ENCODE measurements around the gene MIDN. TPM values are rescaled to one million over a fixed set of nuclear protein-coding genes. Genes with fewer than 3 reads are reported as not detected.

MIDN gene
- total and polyA plus RNA-seq, 2 of the 4 experiments (the other 2 are of a cell fraction): 2.5 to 26.0 TPM

DNA sequence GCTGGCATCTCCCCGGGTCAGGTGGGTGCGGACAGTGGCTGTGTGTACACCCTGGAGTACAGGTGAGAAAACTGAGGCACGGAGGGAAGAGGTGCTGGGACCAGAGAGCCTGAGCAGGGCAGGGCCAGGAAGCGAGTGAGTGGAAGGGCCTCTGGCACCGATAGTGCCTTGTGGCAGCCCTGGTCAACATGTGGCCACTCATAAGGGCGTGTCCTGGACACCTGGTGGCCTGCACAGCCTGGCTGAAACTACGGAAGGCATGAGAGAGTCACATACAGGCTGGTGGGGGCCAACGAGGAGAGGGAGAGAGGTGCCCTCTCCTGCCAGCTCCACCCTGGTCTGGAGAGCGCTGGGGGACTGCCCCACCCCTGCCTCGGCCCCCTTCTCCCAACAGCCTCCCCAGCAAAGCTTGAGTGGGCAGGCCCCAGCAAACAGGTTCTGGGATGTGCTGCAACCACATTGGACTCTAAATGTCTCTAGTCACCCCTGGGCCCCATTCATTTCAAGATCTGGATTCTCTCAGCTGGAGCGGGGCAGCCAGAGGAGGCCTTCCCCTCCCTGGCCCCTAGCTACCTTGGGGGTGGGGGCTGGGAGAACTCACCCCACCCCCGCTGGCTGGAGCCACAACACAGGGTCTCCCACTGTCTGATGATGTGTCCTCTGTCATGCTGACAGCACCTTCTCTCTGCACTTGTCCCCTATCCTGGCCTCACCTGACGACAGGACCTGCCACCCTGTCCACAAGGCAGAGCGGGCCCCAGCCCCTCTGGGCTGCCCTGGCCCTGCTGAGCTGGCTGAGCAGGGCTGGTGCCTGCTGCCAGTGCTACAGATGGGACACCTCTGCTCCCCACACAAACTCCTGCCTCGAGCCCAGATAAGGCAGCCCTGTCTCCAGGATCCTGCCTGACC is 16.4 kb upstream of the MIDN start:
- in situ Hi-C loops (cut with MboI; ENCODE audit: low sequenced_read_pairs) (no loop called here), dilution Hi-C loops (cut with HindIII; ENCODE audit: low sequenced_read_pairs, unreplicated experiment) (no loop called here), intact Hi-C loops (cut with micrococcal nuclease) (no loop called here)
- Histone ChIP-seq H3K27me3 (ENCODE audit: control insufficient read depth, insufficient read depth, low read length) (no peaks in the 10 kb centered on the region), H2BK20ac (ENCODE audit: low read depth, low read length) (no peak overlapping the region), H2AFZ (replicated peaks; ENCODE audit: low read length, poor library complexity) (peak overlapping the region; percentile 56), H3K18ac (ENCODE audit: low read depth, low read length) (no peak overlapping the region), H3K9ac (ENCODE audit: low read depth, low read length) (no peak overlapping the region), H2AK9ac (replicated peaks; ENCODE audit: low read depth, low read length, poor library complexity) (peak overlapping the region; percentile 87), H2BK5ac (ENCODE audit: low read depth, low read length, poor library complexity, severe bottlenecking) (no peak overlapping the region), H3K27ac (ENCODE audit: insufficient read depth, low read length) (no peak overlapping the region), H3K36me3 (ENCODE audit: control insufficient read depth, insufficient read depth, low read length) (peaks cover 55% of the 10 kb centered on the region), H3K23ac (ENCODE audit: low read depth, low read length) (no peak overlapping the region), H4K20me1 (ENCODE audit: insufficient read depth, low read length) (peaks cover 38% of the 10 kb centered on the region), H2BK15ac (ENCODE audit: low read depth, low read length) (no peak overlapping the region), H3K14ac (replicated peaks; ENCODE audit: low read depth, low read length) (no peak overlapping the region), H4K8ac (ENCODE audit: low read depth in 2 of 2, low read length in 2 of 2) (no peak overlapping the region), H4K5ac (ENCODE audit: low read depth, low read length) (no peak overlapping the region), H3K9me3 (ENCODE audit: control insufficient read depth, insufficient read depth, low read length) (no peaks in the 10 kb centered on the region), H3K9me1 (ENCODE audit: insufficient read depth, low read length) (no peaks in the 10 kb centered on the region), H3K56ac (ENCODE audit: extremely low read depth, insufficient read depth, low read length) (no peak overlapping the region), H4K91ac (ENCODE audit: insufficient read depth, low read depth, low read length) (no peak overlapping the region), H3K4me3 (ENCODE audit: insufficient read depth, low read depth, low read length) (no peak overlapping the region), H3K79me1 (ENCODE audit: low read depth in 1 of 2, low read length in 2 of 2) (peaks cover 10 to 38% of the 10 kb centered on the region in 2 experiments), H3K4me2 (ENCODE audit: low read depth, low read length) (no peak overlapping the region), H3K4me1 (ENCODE audit: control insufficient read depth, insufficient read depth, low read length) (peaks cover 20% of the 10 kb centered on the region), H2BK120ac (ENCODE audit: low read depth, low read length) (no peak overlapping the region), H3K4ac (ENCODE audit: low read depth, low read length) (no peak overlapping the region), H2AK5ac (ENCODE audit: low read depth, low read length) (peak overlapping the region; percentile 46)
- ATAC-seq (ENCODE audit: low read depth) (peak; percentile 8), DNase-seq (no peak)
- BruUV-seq (replicated peaks): no TSS peak
- ChIA-PET CTCF (no interaction called here), POLR2A (ENCODE audit: unreplicated experiment) (no interaction called here)
- 77% methylated on average over 6 of the region's 15 CpGs; no CpG with 5 or more reads in 1 of the 2 experiments for WGBS, 2 experiments (ENCODE audit: extremely low coverage in 2 of 2, insufficient read length in 1 of 2)
- TF ChIP-seq BHLHE40 (IDR thresholded peaks at IDR 0.05; ENCODE audit: low read depth, low read length) (no peak), RAD21 (IDR thresholded peaks at IDR 0.05; ENCODE audit: low read length) (no peak), FOS (IDR thresholded peaks at IDR 0.05; ENCODE audit: low read depth, low read length) (no peak), RFX5 (IDR thresholded peaks at IDR 0.05; ENCODE audit: low read depth, low read length) (no peak), MAFK (IDR thresholded peaks at IDR 0.05; ENCODE audit: low read depth, low read length) (no peak), SMC3 (IDR thresholded peaks at IDR 0.05; ENCODE audit: low read depth, low read length) (no peak), CEBPB (IDR thresholded peaks at IDR 0.05; ENCODE audit: low read depth, low read length) (no peak), RCOR1 (IDR thresholded peaks at IDR 0.05; ENCODE audit: insufficient replicate concordance, low read length) (no peak), MXI1 (IDR thresholded peaks at IDR 0.05; ENCODE audit: borderline replicate concordance, low read depth, low read length) (no peak), POLR2A (IDR thresholded peaks at IDR 0.05; ENCODE audit: low read depth, low read length) (no peak), NFE2L2 (IDR thresholded peaks at IDR 0.05; ENCODE audit: low read depth, low read length) (no peak), MAZ (IDR thresholded peaks at IDR 0.05; ENCODE audit: borderline replicate concordance, low read depth, low read length) (no peak)
- TF ChIP-seq, protein P1, sequence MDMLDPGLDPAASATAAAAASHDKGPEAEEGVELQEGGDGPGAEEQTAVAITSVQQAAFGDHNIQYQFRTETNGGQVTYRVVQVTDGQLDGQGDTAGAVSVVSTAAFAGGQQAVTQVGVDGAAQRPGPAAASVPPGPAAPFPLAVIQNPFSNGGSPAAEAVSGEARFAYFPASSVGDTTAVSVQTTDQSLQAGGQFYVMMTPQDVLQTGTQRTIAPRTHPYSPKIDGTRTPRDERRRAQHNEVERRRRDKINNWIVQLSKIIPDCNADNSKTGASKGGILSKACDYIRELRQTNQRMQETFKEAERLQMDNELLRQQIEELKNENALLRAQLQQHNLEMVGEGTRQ (IDR thresholded peaks at IDR 0.05; ENCODE audit: low read depth, low read length): no peak
- TF ChIP-seq, protein P2, sequence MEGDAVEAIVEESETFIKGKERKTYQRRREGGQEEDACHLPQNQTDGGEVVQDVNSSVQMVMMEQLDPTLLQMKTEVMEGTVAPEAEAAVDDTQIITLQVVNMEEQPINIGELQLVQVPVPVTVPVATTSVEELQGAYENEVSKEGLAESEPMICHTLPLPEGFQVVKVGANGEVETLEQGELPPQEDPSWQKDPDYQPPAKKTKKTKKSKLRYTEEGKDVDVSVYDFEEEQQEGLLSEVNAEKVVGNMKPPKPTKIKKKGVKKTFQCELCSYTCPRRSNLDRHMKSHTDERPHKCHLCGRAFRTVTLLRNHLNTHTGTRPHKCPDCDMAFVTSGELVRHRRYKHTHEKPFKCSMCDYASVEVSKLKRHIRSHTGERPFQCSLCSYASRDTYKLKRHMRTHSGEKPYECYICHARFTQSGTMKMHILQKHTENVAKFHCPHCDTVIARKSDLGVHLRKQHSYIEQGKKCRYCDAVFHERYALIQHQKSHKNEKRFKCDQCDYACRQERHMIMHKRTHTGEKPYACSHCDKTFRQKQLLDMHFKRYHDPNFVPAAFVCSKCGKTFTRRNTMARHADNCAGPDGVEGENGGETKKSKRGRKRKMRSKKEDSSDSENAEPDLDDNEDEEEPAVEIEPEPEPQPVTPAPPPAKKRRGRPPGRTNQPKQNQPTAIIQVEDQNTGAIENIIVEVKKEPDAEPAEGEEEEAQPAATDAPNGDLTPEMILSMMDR (conservative IDR thresholded peaks at IDR 0.05; ENCODE audit: low read depth, low read length): no peak
- TF ChIP-seq, protein P3, sequence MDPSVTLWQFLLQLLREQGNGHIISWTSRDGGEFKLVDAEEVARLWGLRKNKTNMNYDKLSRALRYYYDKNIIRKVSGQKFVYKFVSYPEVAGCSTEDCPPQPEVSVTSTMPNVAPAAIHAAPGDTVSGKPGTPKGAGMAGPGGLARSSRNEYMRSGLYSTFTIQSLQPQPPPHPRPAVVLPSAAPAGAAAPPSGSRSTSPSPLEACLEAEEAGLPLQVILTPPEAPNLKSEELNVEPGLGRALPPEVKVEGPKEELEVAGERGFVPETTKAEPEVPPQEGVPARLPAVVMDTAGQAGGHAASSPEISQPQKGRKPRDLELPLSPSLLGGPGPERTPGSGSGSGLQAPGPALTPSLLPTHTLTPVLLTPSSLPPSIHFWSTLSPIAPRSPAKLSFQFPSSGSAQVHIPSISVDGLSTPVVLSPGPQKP (IDR thresholded peaks at IDR 0.05; ENCODE audit: borderline replicate concordance, low read depth, low read length): no peak
